DMS53 treated with DMSO at 0.1 percent for 48 hours (cell line): Measurements from ENCODE around the gene TBC1D5.
A peak's percentile ranks its signal among the peaks of the same experiment; 100 is the strongest.
"Not testable (repeated sequence)": the region's sequence is repeated elsewhere in the genome, so short reads cannot be mapped to it uniquely, and the experiment has no call there.

Experiments
- DNase-seq: peaks from one replicate; lab custom pipeline; 2025; ENCODE audit not compliant: unreplicated experiment; lab: John Stamatoyannopoulos, UW

The TBC1D5 gene

DNA sequence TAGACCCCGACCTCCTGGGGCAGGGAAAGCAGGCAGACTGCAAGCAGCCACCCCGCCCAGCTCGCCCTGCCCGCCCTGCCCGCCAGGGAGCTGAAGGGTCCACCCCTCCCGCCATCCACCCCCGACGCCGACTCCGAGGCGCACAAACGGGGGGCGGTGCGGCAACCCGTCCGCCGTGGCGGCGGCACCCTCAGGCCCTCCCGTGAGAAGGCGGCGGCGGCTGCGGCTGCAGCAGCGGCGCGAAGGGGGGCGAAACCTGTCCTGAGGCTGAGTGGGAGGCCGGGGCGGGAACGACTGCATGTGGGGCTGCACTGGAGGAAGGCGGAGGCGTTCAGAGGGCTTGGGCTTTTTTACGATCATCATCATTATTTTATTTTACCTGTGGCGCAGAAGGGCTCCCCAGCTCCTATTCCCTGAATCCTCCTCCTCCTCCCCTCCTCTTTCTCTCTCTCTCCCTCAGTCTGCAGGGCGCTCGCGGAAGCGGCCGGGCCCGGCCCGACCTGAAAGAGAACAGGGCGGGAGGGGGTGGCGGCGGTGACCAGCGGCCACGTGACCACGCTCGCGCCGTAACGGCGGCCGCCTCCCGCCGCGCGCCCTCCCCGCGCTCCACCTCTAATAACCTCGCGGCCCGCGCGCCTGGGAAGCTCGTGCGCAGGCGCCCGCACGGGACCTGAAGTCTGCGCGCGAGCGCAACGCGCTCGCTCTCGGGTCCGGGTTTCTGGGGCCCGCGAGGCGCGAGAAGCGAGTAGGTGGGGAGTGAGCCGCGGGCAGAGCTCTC, at the start of gene TBC1D5:
TBC1D5 (minus strand) TSS at position 530 of the 778 bp plus-strand sequence. CDS start 234,061 bp downstream, outside the sequence.
- peak; percentile 64 for DNase-seq

DNA sequence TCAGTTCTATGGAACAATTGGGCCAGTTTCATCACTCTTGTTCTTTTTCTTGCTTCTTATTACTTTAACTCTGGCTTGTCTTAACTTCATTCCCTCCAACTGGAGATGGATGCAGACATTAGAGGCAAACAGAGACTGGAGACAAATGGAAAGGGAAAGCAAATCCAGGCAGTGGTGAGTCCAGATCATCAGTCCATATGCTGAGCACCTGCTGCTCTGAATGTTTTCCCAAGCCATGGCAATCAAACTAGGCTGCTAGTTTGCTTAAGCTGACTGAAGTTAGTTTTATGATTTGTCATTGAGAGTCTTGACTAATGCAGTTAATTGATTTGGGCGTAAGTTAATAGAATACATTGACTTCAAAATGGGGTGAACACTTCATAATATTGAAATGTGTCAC, 41.0 kb upstream of the TBC1D5 start:
- DNase-seq: no peak

- DNase-seq: no peak
Observed at GRCh38 chr3:17782751-17783150, 40.3 kb upstream of the TBC1D5 start.

GRCh38 chr3:17780369-17780768, 37.9 kb upstream of the TBC1D5 start:
- DNase-seq: not testable (repeated sequence)

DNA sequence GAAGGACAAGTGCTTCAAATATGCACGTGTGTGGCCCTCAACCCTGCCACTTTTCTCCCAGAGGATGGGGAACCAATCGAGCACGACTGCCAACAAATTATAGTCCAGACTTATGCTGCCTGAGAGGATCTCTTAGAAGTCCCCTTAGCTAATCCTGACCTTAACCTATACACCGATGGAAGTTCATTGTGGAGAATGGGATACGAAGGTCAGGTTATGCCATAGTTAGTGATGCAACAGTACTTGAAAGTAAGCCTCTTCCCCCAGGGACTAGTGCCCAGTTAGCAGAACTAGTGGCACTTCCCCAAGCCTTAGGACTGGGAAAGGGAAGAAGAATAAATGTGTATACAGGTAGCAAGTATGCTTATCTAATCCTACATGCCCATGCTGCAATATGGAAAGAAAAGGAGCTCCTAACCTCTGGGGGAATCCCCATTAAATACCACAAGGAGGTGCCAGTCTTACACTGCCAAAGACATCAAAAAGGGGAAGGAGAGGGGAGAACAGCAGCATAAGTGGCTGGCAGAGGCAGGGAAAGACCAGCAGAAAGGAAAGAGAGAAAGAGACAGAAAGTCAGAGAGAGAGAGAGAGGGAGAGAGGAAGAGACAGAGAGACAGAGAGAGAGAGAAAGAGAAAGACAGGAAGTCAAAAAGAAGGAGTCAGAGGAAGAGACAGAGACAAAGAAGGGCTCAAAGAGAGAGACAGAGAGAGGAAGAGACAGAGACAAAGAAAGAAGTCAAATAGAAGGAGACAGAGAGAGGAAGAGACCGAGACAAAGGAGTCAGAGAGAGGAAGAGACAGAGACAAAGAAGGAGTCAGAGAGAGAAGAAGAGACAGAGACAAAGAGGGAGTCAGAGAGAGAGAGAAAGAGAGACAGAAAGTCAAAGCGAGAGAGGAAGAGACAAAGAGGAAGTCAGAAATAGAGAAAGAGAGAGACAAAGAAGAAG, 37.1 kb upstream of the TBC1D5 start:
- not testable (repeated sequence) for DNase-seq

DNA sequence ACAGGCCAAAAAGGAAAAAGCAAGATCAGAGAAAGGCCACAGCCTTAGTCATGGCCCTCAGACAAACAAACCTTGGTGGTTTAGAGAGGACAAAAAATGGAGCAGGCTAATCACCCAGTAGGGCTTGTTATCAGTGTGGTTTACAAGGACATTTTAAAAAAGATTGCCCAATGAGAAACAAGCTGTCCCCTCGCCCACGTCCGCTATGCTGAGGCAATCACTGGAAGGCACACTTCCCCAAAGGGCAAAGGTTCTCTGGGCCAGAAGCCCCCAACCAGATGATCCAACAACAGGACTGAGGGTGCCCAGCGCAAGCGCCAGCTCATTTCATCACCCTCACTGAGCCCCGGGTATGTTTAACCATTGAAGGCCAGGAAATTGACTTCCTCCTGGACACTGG, 34.9 kb upstream of the TBC1D5 start:
- DNase-seq: not testable (repeated sequence)

DNA sequence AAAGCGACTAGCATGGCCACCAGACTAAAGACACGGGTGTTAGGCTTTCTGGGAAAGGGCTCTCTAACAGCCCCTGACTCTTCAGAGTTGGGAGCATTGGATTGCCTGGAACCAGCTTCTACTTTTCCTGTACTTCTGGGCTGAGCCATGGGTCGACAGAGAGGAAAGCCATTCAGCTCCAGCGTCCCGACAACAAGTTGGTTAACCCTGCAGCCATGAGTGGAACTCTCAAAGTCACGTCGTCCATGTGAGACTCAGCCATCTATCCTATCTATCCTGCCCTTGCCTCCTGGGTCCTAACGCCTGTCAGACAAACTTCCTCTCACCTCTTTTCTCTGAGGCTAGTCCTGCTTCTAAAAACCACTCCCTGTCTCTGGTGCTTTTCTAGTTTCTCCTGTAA, 32.6 kb upstream of the TBC1D5 start:
- DNase-seq: no peak

GRCh38 chr3:17774180-17774910, 31.9 kb upstream of the TBC1D5 start:
- not testable (repeated sequence) for DNase-seq

GRCh38 chr3:17772556-17772955, 30.1 kb upstream of the TBC1D5 start:
- no peak for DNase-seq

GRCh38 chr3:17771177-17772017, 29.0 kb upstream of the TBC1D5 start:
- no peak for DNase-seq

- DNase-seq: no peak
Observed at GRCh38 chr3:17770682-17771081, 28.3 kb upstream of the TBC1D5 start.

- no peak for DNase-seq
Observed at GRCh38 chr3:17765819-17766472, 23.5 kb upstream of the TBC1D5 start.

DNA sequence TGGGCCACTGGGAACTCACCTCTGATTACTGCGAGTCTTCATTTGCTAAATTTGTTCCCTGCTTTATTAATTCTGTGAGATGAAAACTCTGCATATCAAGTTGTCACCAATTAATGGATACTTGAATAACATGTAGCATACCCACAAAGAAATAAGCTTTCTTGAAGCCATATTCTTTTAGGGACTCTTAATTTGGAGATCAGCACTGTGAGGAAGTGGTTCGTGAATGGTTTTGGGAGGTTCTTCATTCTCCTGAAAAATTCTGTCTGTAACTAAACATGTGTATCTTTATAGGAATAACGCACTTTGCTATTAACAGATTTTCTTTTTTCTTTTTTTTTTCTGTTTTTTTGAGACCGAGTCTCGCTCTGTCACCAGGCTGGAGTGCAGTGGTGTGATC, 19.1 kb upstream of the TBC1D5 start:
- no peak for DNase-seq

GRCh38 chr3:17759901-17760300, 17.5 kb upstream of the TBC1D5 start:
- no peak for DNase-seq

DNA sequence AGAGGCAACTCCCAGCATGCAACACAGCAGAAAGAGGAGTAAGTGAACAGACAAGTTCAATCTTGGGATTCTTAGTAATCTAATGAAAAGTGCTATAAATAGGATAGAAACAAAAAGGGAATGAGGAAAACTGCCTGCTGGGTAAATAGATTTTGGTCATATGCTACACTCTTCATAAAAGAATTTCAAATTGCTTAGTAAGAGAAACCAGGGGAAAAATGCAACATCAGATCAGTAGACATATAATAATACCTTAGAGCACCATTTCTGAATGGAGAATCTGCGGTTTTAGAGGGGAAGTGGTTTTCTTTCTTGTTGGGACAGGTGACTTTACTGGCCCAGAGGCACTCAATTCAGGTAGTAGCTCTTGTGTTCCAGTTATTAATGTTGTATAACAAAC, 13.4 kb upstream of the TBC1D5 start:
- no peak for DNase-seq

DNA sequence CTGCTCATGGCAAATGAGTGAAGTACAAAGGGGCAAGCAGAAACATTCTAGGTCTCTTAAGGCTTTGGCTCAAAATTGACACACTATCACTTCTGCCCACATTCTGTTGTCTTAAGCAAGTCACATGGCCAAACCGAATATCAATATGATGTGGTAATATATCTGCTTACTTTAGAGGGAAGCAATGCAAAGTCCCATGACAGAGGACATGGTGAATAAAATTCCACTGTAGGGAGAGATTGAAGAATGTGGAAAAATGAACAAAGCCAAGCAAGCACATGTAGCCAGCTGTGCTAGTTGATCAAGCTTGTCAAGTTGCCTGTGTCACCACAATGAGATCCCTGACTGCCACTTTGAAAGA, 11.2 kb upstream of the TBC1D5 start:
- no peak for DNase-seq

GRCh38 chr3:17752876-17753631, 10.6 kb upstream of the TBC1D5 start:
- no peak for DNase-seq

GRCh38 chr3:17752436-17752835, 10.0 kb upstream of the TBC1D5 start:
- DNase-seq: no peak

DNA sequence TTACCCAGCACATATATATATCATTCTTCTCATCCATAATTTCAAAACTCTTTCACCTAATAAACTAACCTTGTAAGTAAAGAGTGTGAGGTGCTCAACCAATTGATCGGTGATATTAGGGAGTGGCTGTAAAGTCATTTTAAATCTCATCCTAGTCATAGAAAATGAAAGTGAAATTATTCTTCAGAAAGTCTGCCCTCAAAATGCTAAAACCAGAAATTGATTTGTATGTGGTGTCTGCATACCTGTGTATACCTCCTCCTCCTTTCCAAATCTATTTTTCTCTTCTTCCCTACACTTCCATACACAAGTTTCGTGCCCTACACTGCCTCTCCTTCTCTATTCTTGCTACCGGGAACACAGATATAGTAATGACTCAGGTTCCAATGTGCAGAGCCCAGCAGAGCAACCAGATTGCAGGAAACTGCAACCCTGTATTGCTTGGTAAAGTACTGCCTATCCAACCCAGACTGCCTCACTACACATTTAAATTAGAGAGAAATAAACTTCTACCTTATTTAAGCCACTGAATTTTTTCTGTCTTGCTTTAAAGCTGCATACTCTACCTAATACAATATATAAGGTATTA, 7.4 kb upstream of the TBC1D5 start:
- DNase-seq: no peak
